WTC11 (cell line): Measurements from ENCODE around the gene CMTM1. TPM values are rescaled to one million over a fixed set of nuclear protein-coding genes. Genes with fewer than 3 reads are reported as not detected.

ENCODE experiments used
- ATAC-seq: fragments of 200-7000 bp; cut with Tn5 transposase; 2 replicates; pipeline ENCODE4 v1.10.0; 2021; ENCODE audit warnings: mild to moderate bottlenecking, moderate library complexity
- CTCF ChIA-PET: fragments of 300-600 bp; sonication (Branson Sonifier 250); formaldehyde crosslinking; loops from one replicate; lab custom pipeline; 2021; ENCODE audit warnings: antibody characterized with exemption; lab: Charles Lee
- POLR2A ChIA-PET: fragments of 350-600 bp; sonication (Branson Sonifier 250); formaldehyde crosslinking; loops from one replicate; lab custom pipeline; 2021; ENCODE audit warnings: antibody characterized with exemption; lab: Charles Lee
- DNase-seq: peaks from one replicate; pipeline ENCODE4 v3.0.0; 2021; ENCODE audit warnings: low spot score
- H3K27ac Mint-ChIP-seq: 2 replicates; pipeline ENCODE4 v1.8.0; 2021; ENCODE audit warnings: mixed read lengths
- H3K27me3 Mint-ChIP-seq: 2 replicates; pipeline ENCODE4 v1.8.0; 2021; ENCODE audit warnings: low read depth, mild to moderate bottlenecking, moderate library complexity, mixed read lengths
- H3K36me3 Mint-ChIP-seq: 2 replicates; pipeline ENCODE4 v1.8.0; 2021; ENCODE audit warnings: mixed read lengths
- H3K4me1 Mint-ChIP-seq: 2 replicates; pipeline ENCODE4 v1.8.0; 2022; ENCODE audit warnings: mixed read lengths
- H3K4me3 Mint-ChIP-seq: 2 replicates; pipeline ENCODE4 v1.8.0; 2021; ENCODE audit warnings: mild to moderate bottlenecking, moderate library complexity, mixed read lengths
- H3K9me3 Mint-ChIP-seq: 2 replicates; pipeline ENCODE4 v1.8.0; 2021; ENCODE audit warnings: mixed read lengths
- ESRRA ChIP-seq: sonication (generic); formaldehyde crosslinking; IDR thresholded peaks from 2 replicates; pipeline ENCODE4 v1.8.1; 2022; ENCODE audit warnings: mild to moderate bottlenecking, missing genetic modification reagents, borderline replicate concordance
- GRHL2 ChIP-seq: fragments of 250-450 bp; sonication (Bioruptor Pico); IDR thresholded peaks from 2 replicates; pipeline ENCODE4 v1.8.0; 2022; ENCODE audit warnings: mild to moderate bottlenecking, moderate library complexity; ENCODE audit not compliant: insufficient replicate concordance, severe bottlenecking
- MXD4 ChIP-seq: fragments of 250-450 bp; sonication (Bioruptor Pico); IDR thresholded peaks from 2 replicates; pipeline ENCODE4 v1.8.0; 2021; ENCODE audit warnings: mild to moderate bottlenecking, moderate library complexity, borderline replicate concordance
- RORB ChIP-seq: fragments of 250-450 bp; sonication (Bioruptor Pico); IDR thresholded peaks from 2 replicates; pipeline ENCODE4 v1.9.0; 2021; ENCODE audit warnings: mild to moderate bottlenecking
- SMAD3 ChIP-seq: sonication (generic); formaldehyde crosslinking; IDR thresholded peaks from 2 replicates; pipeline ENCODE4 v1.8.0; 2022; ENCODE audit warnings: missing genetic modification reagents, mild to moderate bottlenecking, borderline replicate concordance
- SMAD4 ChIP-seq: sonication (generic); formaldehyde crosslinking; IDR thresholded peaks from 2 replicates; pipeline ENCODE4 v1.8.0; 2022; ENCODE audit warnings: mild to moderate bottlenecking, missing genetic modification reagents
- TP53 ChIP-seq: sonication (generic); formaldehyde crosslinking; IDR thresholded peaks from 2 replicates; pipeline ENCODE4 v1.8.1; 2023; ENCODE audit warnings: mild to moderate bottlenecking, missing genetic modification reagents
- ZNF138 ChIP-seq: sonication (generic); formaldehyde crosslinking; conservative IDR thresholded peaks from 2 replicates; pipeline ENCODE4 v1.8.1; 2022; ENCODE audit warnings: mild to moderate bottlenecking, moderate library complexity, missing genetic modification reagents
- ZNF416 ChIP-seq: fragments of 250-450 bp; sonication (Bioruptor Pico); IDR thresholded peaks from 2 replicates; pipeline ENCODE4 v1.9.0; 2021; ENCODE audit warnings: mild to moderate bottlenecking, inconsistent platforms
- ZNF423 ChIP-seq: fragments of 250-450 bp; sonication (Bioruptor Pico); IDR thresholded peaks from 2 replicates; pipeline ENCODE4 v2.1.2; 2022; ENCODE audit warnings: mild to moderate bottlenecking, moderate library complexity
- total RNA-seq: library from RNA; stranded (reverse); gene quantifications from 3 replicates; pipeline ENCODE4 v1.2.3, GENCODE V29; 2021
- TF ChIP-seq, protein P1 (sequence below): fragments of 250-450 bp; sonication (Bioruptor Pico); IDR thresholded peaks from 2 replicates; pipeline ENCODE4 v1.9.0; 2021; ENCODE audit warnings: moderate library complexity, mild to moderate bottlenecking, inconsistent platforms, borderline replicate concordance
- TF ChIP-seq, protein P2 (sequence below): sonication (generic); formaldehyde crosslinking; IDR thresholded peaks from 2 replicates; pipeline ENCODE4 v1.8.1; 2022; ENCODE audit warnings: mild to moderate bottlenecking, moderate library complexity, missing genetic modification reagents
- TF ChIP-seq, protein P3 (sequence below): sonication (generic); formaldehyde crosslinking; IDR thresholded peaks from 2 replicates; pipeline ENCODE4 v1.8.0; 2023; ENCODE audit warnings: mild to moderate bottlenecking, missing genetic modification reagents
- TF ChIP-seq, protein P4 (sequence below): sonication (generic); formaldehyde crosslinking; IDR thresholded peaks from 2 replicates; pipeline ENCODE4 v1.8.0; 2023; ENCODE audit warnings: missing genetic modification reagents
- TF ChIP-seq, protein P5 (sequence below): fragments of 250-450 bp; sonication (Bioruptor Pico); IDR thresholded peaks from 2 replicates; pipeline ENCODE4 v1.9.0; 2021; ENCODE audit warnings: mild to moderate bottlenecking, borderline replicate concordance
- TF ChIP-seq, protein P6 (sequence below): sonication (generic); formaldehyde crosslinking; IDR thresholded peaks from 2 replicates; pipeline ENCODE4 v1.8.1; 2022; ENCODE audit warnings: low read depth, mild to moderate bottlenecking, moderate library complexity, missing genetic modification reagents, borderline replicate concordance
- TF ChIP-seq, protein P7 (sequence below): sonication (generic); formaldehyde crosslinking; IDR thresholded peaks from 2 replicates; pipeline ENCODE4 v1.8.1; 2023; ENCODE audit warnings: mild to moderate bottlenecking, missing genetic modification reagents
- TF ChIP-seq, protein P8 (sequence below): fragments of 250-450 bp; sonication (Bioruptor Pico); IDR thresholded peaks from 2 replicates; pipeline ENCODE4 v1.9.0; 2021; ENCODE audit warnings: mild to moderate bottlenecking
- TF ChIP-seq, protein P9 (sequence below): sonication (generic); formaldehyde crosslinking; conservative IDR thresholded peaks from 2 replicates; pipeline ENCODE4 v1.8.1; 2023; ENCODE audit warnings: mild to moderate bottlenecking, low read depth, missing genetic modification reagents, moderate library complexity

CMTM1 gene
- total RNA-seq, 1 experiment from 2014 or later: 1.6 TPM

DNA sequence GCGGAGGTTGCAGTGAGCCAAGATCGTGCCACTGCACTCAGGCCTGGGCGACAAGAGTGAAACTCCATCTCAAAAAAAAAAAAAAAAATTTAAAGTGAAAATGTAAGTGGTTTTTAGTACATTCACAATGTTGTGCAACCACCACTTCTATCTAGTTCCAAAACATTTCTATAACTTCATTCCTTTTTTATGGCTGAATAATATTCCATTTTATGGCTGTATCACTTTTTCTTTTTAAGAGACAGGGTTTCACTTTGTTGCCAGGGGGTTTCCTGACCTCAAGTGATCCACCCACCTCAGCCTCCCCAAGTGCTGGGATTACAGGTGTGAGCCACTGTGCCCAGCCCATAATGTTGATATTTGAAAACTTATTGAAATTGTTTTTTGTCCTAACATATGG lies 26.6 kb downstream of the CMTM1 start (continued):
- TF ChIP-seq, protein P1, sequence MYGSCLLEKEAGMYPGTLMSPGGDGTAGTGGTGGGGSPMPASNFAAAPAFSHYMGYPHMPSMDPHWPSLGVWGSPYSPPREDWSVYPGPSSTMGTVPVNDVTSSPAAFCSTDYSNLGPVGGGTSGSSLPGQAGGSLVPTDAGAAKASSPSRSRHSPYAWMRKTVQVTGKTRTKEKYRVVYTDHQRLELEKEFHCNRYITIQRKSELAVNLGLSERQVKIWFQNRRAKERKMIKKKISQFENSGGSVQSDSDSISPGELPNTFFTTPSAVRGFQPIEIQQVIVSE (CRISPR knock-in tag): no peak
- TF ChIP-seq, protein P2, sequence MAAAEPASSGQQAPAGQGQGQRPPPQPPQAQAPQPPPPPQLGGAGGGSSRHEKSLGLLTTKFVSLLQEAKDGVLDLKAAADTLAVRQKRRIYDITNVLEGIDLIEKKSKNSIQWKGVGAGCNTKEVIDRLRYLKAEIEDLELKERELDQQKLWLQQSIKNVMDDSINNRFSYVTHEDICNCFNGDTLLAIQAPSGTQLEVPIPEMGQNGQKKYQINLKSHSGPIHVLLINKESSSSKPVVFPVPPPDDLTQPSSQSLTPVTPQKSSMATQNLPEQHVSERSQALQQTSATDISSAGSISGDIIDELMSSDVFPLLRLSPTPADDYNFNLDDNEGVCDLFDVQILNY (CRISPR knock-in tag): no peak

DNA sequence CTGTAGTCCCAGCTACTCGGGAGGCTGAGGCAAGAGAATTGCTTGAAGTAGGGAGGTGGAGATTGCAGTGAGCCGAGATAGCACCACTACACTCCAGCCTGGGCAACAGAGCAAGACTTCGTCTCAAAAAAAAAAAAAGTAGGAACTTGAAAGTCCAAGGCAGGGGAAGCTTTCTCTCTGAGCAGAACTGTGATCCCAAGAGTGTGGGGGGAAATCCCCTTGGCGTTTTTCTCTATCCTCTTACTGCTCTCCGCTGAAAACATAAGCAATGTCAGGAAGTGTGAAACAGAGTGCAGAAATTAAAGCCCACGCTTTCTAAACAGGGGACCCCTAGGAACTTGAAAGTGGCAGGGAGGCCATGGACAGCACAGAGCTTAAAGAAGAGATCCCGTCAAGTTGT lies 28.5 kb downstream of the CMTM1 start:
- DNase-seq: no peak
- Mint-ChIP-seq H3K4me3 (no peak overlapping the region), H3K27ac (no peak overlapping the region), H3K9me3 (no peaks in the 10 kb centered on the region), H3K27me3 (no peaks in the 10 kb centered on the region), H3K4me1 (peaks cover 5% of the 10 kb centered on the region; the same call in 1 of the 2 replicates), H3K36me3 (no peaks in the 10 kb centered on the region)
- ChIA-PET CTCF (interaction anchor here (1.0 kb wide), 1 partner anchor 14 kb away, joined by 4 read pairs; no protein-coding TSS in a partner anchor), POLR2A (no interaction called here)
- no peak for ATAC-seq
- TF ChIP-seq, protein P3, sequence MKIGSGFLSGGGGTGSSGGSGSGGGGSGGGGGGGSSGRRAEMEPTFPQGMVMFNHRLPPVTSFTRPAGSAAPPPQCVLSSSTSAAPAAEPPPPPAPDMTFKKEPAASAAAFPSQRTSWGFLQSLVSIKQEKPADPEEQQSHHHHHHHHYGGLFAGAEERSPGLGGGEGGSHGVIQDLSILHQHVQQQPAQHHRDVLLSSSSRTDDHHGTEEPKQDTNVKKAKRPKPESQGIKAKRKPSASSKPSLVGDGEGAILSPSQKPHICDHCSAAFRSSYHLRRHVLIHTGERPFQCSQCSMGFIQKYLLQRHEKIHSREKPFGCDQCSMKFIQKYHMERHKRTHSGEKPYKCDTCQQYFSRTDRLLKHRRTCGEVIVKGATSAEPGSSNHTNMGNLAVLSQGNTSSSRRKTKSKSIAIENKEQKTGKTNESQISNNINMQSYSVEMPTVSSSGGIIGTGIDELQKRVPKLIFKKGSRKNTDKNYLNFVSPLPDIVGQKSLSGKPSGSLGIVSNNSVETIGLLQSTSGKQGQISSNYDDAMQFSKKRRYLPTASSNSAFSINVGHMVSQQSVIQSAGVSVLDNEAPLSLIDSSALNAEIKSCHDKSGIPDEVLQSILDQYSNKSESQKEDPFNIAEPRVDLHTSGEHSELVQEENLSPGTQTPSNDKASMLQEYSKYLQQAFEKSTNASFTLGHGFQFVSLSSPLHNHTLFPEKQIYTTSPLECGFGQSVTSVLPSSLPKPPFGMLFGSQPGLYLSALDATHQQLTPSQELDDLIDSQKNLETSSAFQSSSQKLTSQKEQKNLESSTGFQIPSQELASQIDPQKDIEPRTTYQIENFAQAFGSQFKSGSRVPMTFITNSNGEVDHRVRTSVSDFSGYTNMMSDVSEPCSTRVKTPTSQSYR: no peak
- TF ChIP-seq SMAD3 (CRISPR knock-in tag) (no peak), SMAD4 (CRISPR knock-in tag) (no peak), GRHL2 (no peak), ESRRA (CRISPR knock-in tag) (no peak), ZNF416 (CRISPR knock-in tag) (no peak), ZNF138 (CRISPR knock-in tag) (no peak), TP53 (CRISPR knock-in tag) (no peak), ZNF423 (CRISPR knock-in tag) (no peak), RORB (CRISPR knock-in tag) (no peak), MXD4 (CRISPR knock-in tag) (no peak)
- TF ChIP-seq, protein P4, sequence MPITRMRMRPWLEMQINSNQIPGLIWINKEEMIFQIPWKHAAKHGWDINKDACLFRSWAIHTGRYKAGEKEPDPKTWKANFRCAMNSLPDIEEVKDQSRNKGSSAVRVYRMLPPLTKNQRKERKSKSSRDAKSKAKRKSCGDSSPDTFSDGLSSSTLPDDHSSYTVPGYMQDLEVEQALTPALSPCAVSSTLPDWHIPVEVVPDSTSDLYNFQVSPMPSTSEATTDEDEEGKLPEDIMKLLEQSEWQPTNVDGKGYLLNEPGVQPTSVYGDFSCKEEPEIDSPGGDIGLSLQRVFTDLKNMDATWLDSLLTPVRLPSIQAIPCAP (CRISPR knock-in tag): no peak
- TF ChIP-seq, protein P5, sequence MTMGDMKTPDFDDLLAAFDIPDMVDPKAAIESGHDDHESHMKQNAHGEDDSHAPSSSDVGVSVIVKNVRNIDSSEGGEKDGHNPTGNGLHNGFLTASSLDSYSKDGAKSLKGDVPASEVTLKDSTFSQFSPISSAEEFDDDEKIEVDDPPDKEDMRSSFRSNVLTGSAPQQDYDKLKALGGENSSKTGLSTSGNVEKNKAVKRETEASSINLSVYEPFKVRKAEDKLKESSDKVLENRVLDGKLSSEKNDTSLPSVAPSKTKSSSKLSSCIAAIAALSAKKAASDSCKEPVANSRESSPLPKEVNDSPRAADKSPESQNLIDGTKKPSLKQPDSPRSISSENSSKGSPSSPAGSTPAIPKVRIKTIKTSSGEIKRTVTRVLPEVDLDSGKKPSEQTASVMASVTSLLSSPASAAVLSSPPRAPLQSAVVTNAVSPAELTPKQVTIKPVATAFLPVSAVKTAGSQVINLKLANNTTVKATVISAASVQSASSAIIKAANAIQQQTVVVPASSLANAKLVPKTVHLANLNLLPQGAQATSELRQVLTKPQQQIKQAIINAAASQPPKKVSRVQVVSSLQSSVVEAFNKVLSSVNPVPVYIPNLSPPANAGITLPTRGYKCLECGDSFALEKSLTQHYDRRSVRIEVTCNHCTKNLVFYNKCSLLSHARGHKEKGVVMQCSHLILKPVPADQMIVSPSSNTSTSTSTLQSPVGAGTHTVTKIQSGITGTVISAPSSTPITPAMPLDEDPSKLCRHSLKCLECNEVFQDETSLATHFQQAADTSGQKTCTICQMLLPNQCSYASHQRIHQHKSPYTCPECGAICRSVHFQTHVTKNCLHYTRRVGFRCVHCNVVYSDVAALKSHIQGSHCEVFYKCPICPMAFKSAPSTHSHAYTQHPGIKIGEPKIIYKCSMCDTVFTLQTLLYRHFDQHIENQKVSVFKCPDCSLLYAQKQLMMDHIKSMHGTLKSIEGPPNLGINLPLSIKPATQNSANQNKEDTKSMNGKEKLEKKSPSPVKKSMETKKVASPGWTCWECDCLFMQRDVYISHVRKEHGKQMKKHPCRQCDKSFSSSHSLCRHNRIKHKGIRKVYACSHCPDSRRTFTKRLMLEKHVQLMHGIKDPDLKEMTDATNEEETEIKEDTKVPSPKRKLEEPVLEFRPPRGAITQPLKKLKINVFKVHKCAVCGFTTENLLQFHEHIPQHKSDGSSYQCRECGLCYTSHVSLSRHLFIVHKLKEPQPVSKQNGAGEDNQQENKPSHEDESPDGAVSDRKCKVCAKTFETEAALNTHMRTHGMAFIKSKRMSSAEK: no peak
- TF ChIP-seq, protein P6, sequence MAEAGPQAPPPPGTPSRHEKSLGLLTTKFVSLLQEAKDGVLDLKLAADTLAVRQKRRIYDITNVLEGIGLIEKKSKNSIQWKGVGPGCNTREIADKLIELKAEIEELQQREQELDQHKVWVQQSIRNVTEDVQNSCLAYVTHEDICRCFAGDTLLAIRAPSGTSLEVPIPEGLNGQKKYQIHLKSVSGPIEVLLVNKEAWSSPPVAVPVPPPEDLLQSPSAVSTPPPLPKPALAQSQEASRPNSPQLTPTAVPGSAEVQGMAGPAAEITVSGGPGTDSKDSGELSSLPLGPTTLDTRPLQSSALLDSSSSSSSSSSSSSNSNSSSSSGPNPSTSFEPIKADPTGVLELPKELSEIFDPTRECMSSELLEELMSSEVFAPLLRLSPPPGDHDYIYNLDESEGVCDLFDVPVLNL (CRISPR knock-in tag): no peak
- TF ChIP-seq, protein P7, sequence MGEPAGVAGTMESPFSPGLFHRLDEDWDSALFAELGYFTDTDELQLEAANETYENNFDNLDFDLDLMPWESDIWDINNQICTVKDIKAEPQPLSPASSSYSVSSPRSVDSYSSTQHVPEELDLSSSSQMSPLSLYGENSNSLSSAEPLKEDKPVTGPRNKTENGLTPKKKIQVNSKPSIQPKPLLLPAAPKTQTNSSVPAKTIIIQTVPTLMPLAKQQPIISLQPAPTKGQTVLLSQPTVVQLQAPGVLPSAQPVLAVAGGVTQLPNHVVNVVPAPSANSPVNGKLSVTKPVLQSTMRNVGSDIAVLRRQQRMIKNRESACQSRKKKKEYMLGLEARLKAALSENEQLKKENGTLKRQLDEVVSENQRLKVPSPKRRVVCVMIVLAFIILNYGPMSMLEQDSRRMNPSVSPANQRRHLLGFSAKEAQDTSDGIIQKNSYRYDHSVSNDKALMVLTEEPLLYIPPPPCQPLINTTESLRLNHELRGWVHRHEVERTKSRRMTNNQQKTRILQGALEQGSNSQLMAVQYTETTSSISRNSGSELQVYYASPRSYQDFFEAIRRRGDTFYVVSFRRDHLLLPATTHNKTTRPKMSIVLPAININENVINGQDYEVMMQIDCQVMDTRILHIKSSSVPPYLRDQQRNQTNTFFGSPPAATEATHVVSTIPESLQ (CRISPR knock-in tag): no peak
- TF ChIP-seq, protein P8, sequence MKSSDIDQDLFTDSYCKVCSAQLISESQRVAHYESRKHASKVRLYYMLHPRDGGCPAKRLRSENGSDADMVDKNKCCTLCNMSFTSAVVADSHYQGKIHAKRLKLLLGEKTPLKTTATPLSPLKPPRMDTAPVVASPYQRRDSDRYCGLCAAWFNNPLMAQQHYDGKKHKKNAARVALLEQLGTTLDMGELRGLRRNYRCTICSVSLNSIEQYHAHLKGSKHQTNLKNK (CRISPR knock-in tag): no peak
- TF ChIP-seq, protein P9, sequence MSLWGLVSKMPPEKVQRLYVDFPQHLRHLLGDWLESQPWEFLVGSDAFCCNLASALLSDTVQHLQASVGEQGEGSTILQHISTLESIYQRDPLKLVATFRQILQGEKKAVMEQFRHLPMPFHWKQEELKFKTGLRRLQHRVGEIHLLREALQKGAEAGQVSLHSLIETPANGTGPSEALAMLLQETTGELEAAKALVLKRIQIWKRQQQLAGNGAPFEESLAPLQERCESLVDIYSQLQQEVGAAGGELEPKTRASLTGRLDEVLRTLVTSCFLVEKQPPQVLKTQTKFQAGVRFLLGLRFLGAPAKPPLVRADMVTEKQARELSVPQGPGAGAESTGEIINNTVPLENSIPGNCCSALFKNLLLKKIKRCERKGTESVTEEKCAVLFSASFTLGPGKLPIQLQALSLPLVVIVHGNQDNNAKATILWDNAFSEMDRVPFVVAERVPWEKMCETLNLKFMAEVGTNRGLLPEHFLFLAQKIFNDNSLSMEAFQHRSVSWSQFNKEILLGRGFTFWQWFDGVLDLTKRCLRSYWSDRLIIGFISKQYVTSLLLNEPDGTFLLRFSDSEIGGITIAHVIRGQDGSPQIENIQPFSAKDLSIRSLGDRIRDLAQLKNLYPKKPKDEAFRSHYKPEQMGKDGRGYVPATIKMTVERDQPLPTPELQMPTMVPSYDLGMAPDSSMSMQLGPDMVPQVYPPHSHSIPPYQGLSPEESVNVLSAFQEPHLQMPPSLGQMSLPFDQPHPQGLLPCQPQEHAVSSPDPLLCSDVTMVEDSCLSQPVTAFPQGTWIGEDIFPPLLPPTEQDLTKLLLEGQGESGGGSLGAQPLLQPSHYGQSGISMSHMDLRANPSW (CRISPR knock-in tag): no peak
